Activated T-helper 1 cell treated with anti-CD3 and anti-CD28 coated beads, Interleukin-2, amount 50 U/mL, for 16 hours (primary cell): ENCODE data around the gene B3GNT3.
A peak's percentile ranks its signal among the peaks of the same experiment; 100 is the strongest.

ENCODE experiments used
- DNase-seq, 2 donors: peaks; one replicate each; pipeline ENCODE4 v3.0.0-alpha.2; 2020; ENCODE audit warnings: low read depth in 1 of 2, low spot score in 1 of 2

The B3GNT3 gene

GRCh38 chr19:17794731-17795494, at the start of gene B3GNT3:
TSS of gene B3GNT3 (plus strand) at chr19:17795138. CDS start at chr19:17807808, 12,670 bp downstream.
- no peak for DNase-seq

- peak; percentile 84 to 92 for DNase-seq
These were observed 47.5 kb upstream of the B3GNT3 start for GRCh38 chr19:17747205-17748098.

GRCh38 chr19:17748884-17749638, 45.9 kb upstream of the B3GNT3 start:
- DNase-seq, result no peak

GRCh38 chr19:17749912-17750317, 45.0 kb upstream of the B3GNT3 start:
- no peak for DNase-seq

GRCh38 chr19:17751103-17751911, 43.6 kb upstream of the B3GNT3 start, which contains the start of gene FCHO1:
TSS of gene FCHO1 (plus strand) at chr19:17751477. CDS start at chr19:17755165, 3,688 bp downstream.
- DNase-seq, result peak; percentile 74 to 80

GRCh38 chr19:17751912-17752273, 43.0 kb upstream of the B3GNT3 start:
- DNase-seq, result no peak

GRCh38 chr19:17752865-17753639, 41.9 kb upstream of the B3GNT3 start:
- no peak for DNase-seq

- DNase-seq, result no peak
These were observed 41.0 kb upstream of the B3GNT3 start for GRCh38 chr19:17753976-17754375.

GRCh38 chr19:17754634-17755442, 40.1 kb upstream of the B3GNT3 start:
- no peak for DNase-seq

- DNase-seq, result no peak
These were observed 39.5 kb upstream of the B3GNT3 start for GRCh38 chr19:17755443-17755890.

GRCh38 chr19:17755977-17756670, 38.8 kb upstream of the B3GNT3 start:
- no peak for DNase-seq

- no peak for DNase-seq
These were observed 37.8 kb upstream of the B3GNT3 start for GRCh38 chr19:17757125-17757524.

- no peak for DNase-seq
These were observed 36.4 kb upstream of the B3GNT3 start for GRCh38 chr19:17758515-17758914.

- no peak for DNase-seq
These were observed 33.8 kb upstream of the B3GNT3 start for GRCh38 chr19:17761148-17761547.

- no peak for DNase-seq
These were observed 32.3 kb upstream of the B3GNT3 start for GRCh38 chr19:17762505-17763229.

GRCh38 chr19:17764348-17764747, 30.6 kb upstream of the B3GNT3 start:
- DNase-seq, result no peak

- no peak for DNase-seq
These were observed 29.8 kb upstream of the B3GNT3 start for GRCh38 chr19:17765069-17765618.
